Prostate gland (tissue), 2 donors: ENCODE results near the gene CCL26.

ENCODE experiments used
- POLR2A ChIP-seq: fragments of 450-650 bp; IDR thresholded peaks from one replicate; pipeline ENCODE4 v1.6.1; 2016; ENCODE audit warnings: antibody characterized with exemption, mild to moderate bottlenecking
- POLR2AphosphoS5 ChIP-seq: sonication (generic); formaldehyde crosslinking; IDR thresholded peaks from one replicate; pipeline ENCODE4 v1.6.1; 2017; ENCODE audit warnings: antibody characterized with exemption
- TF ChIP-seq, protein P1 (sequence below), 4 experiments: fragments of 200-600 bp in 2 of 4; fragments of 450-650 bp in 2 of 4; sonication (generic) in 2 of 4; IDR thresholded peaks; 1 replicate in 3 of 4; 2 replicates in 1 of 4; pipeline ENCODE4 v1.5.1; 2016 to 2019; ENCODE audit warnings: antibody characterized with exemption in 4 of 4, mild to moderate bottlenecking in 2 of 4, moderate library complexity in 2 of 4

DNA sequence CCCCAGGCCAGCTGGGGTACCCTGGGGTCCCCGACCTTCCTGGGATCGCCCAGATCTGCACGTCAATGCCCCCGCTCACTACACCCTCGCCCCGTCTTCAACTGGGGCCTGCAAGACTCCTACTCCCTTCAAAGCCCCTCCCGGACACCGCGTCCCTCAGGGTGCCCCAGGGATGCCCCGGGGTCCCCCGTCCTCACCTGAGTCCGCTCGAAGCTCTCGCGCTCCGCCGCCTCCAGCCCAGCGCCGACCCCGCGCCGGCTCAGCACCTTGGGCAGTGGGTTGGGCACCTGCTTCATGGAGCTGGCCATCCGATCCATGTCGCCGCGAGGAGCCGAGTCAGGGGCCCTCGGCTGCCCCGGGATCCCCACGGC is 33.4 kb downstream of the CCL26 start, which contains the start of gene HIP1:
- TF ChIP-seq POLR2A (peak; percentile 39), POLR2AphosphoS5 (no peak)
- TF ChIP-seq, protein P1, sequence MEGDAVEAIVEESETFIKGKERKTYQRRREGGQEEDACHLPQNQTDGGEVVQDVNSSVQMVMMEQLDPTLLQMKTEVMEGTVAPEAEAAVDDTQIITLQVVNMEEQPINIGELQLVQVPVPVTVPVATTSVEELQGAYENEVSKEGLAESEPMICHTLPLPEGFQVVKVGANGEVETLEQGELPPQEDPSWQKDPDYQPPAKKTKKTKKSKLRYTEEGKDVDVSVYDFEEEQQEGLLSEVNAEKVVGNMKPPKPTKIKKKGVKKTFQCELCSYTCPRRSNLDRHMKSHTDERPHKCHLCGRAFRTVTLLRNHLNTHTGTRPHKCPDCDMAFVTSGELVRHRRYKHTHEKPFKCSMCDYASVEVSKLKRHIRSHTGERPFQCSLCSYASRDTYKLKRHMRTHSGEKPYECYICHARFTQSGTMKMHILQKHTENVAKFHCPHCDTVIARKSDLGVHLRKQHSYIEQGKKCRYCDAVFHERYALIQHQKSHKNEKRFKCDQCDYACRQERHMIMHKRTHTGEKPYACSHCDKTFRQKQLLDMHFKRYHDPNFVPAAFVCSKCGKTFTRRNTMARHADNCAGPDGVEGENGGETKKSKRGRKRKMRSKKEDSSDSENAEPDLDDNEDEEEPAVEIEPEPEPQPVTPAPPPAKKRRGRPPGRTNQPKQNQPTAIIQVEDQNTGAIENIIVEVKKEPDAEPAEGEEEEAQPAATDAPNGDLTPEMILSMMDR (IDR thresholded peaks at IDR 0.05) = no peak
